ENCODE data around the gene C14orf132. TPM values are rescaled to one million over a fixed set of nuclear protein-coding genes. Genes with fewer than 3 reads are reported as not detected.

Gene C14orf132
- total and polyA plus RNA-seq, 2 of the 4 experiments (the other 2 are of a cell fraction): 6.3 to 13.5 TPM

GRCh38 chr14:96051231-96051630 lies 12.1 kb downstream of the C14orf132 start:
- Histone ChIP-seq H3K4me3 (ENCODE audit: insufficient read depth, low read depth, low read length) (no peak overlapping the region), H2BK120ac (ENCODE audit: low read depth, low read length) (no peak overlapping the region), H4K20me1 (ENCODE audit: insufficient read depth, low read length) (peaks cover 27% of the 10 kb centered on the region), H2AK9ac (replicated peaks; ENCODE audit: low read depth, low read length, poor library complexity) (no peak overlapping the region), H3K4me1 (ENCODE audit: control insufficient read depth, insufficient read depth, low read length) (peaks cover 16% of the 10 kb centered on the region), H2BK15ac (ENCODE audit: low read depth, low read length) (no peak overlapping the region), H3K23ac (ENCODE audit: low read depth, low read length) (no peak overlapping the region), H3K4me2 (ENCODE audit: low read depth, low read length) (no peak overlapping the region), H3K36me3 (ENCODE audit: control insufficient read depth, insufficient read depth, low read length) (peaks cover 16% of the 10 kb centered on the region), H2BK20ac (ENCODE audit: low read depth, low read length) (no peak overlapping the region), H3K9me3 (ENCODE audit: control insufficient read depth, insufficient read depth, low read length) (no peaks in the 10 kb centered on the region), H3K27me3 (ENCODE audit: control insufficient read depth, insufficient read depth, low read length) (no peaks in the 10 kb centered on the region), H3K4ac (ENCODE audit: low read depth, low read length) (no peak overlapping the region), H2AK5ac (ENCODE audit: low read depth, low read length) (no peak overlapping the region), H3K9me1 (ENCODE audit: insufficient read depth, low read length) (peaks cover 13% of the 10 kb centered on the region), H2AFZ (replicated peaks; ENCODE audit: low read length, poor library complexity) (no peak overlapping the region), H3K18ac (ENCODE audit: low read depth, low read length) (no peak overlapping the region), H3K56ac (ENCODE audit: extremely low read depth, insufficient read depth, low read length) (no peak overlapping the region), H4K91ac (ENCODE audit: insufficient read depth, low read depth, low read length) (no peak overlapping the region), H2BK5ac (ENCODE audit: low read depth, low read length, poor library complexity, severe bottlenecking) (no peak overlapping the region), H3K14ac (replicated peaks; ENCODE audit: low read depth, low read length) (no peak overlapping the region), H3K79me1 (ENCODE audit: low read depth in 1 of 2, low read length in 2 of 2) (peaks cover 35 to 58% of the 10 kb centered on the region in 2 experiments), H3K9ac (ENCODE audit: low read depth, low read length) (no peak overlapping the region), H4K8ac (ENCODE audit: low read depth in 2 of 2, low read length in 2 of 2) (no peak overlapping the region), H3K27ac (ENCODE audit: insufficient read depth, low read length) (no peak overlapping the region), H4K5ac (ENCODE audit: low read depth, low read length) (no peak overlapping the region)
- intact Hi-C loops (cut with micrococcal nuclease) (loop anchor here (5.0 kb wide), 1 partner anchor 41 kb away; no protein-coding TSS in a partner anchor), dilution Hi-C loops (cut with HindIII; ENCODE audit: low sequenced_read_pairs, unreplicated experiment) (no loop called here), in situ Hi-C loops (cut with MboI; ENCODE audit: low sequenced_read_pairs) (no loop called here)
- DNase-seq (no peak), ATAC-seq (ENCODE audit: low read depth) (no peak)
- BruUV-seq (replicated peaks): no TSS peak
- CTCF ChIA-PET: no interaction called here
- POLR2A ChIA-PET (ENCODE audit: unreplicated experiment): no interaction called here
- TF ChIP-seq MAZ (IDR thresholded peaks at IDR 0.05; ENCODE audit: borderline replicate concordance, low read depth, low read length) (no peak), CTCF (conservative IDR thresholded peaks at IDR 0.05; ENCODE audit: low read depth, low read length) (no peak), RCOR1 (IDR thresholded peaks at IDR 0.05; ENCODE audit: insufficient replicate concordance, low read length) (no peak), CEBPB (IDR thresholded peaks at IDR 0.05; ENCODE audit: low read depth, low read length) (no peak), SMC3 (IDR thresholded peaks at IDR 0.05; ENCODE audit: low read depth, low read length) (no peak), RFX5 (IDR thresholded peaks at IDR 0.05; ENCODE audit: low read depth, low read length) (no peak)
- TF ChIP-seq, protein P1, sequence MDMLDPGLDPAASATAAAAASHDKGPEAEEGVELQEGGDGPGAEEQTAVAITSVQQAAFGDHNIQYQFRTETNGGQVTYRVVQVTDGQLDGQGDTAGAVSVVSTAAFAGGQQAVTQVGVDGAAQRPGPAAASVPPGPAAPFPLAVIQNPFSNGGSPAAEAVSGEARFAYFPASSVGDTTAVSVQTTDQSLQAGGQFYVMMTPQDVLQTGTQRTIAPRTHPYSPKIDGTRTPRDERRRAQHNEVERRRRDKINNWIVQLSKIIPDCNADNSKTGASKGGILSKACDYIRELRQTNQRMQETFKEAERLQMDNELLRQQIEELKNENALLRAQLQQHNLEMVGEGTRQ (IDR thresholded peaks at IDR 0.05; ENCODE audit: low read depth, low read length): no peak
- no CpG with 5 or more reads among the region's 3 CpGs for WGBS, 2 experiments (ENCODE audit: extremely low coverage in 2 of 2, insufficient read length in 1 of 2)
